Neural progenitor cell (in vitro differentiated cells): ENCODE measurements around the gene GTF3C2.

Source experiments
- EZH2 ChIP-seq: fragments of 200-600 bp; sonication (generic); IDR thresholded peaks from 2 replicates; pipeline ENCODE4 v1.6.1; 2017; ENCODE audit warnings: antibody characterized with exemption, mild to moderate bottlenecking, moderate library complexity
- EZH2phosphoT487 ChIP-seq: fragments of 200-600 bp; sonication (generic); IDR thresholded peaks from 2 replicates; pipeline ENCODE4 v1.6.1; 2017; ENCODE audit warnings: antibody characterized with exemption
- TF ChIP-seq, protein P1 (sequence below): fragments of 200-600 bp; sonication (generic); IDR thresholded peaks from 2 replicates; pipeline ENCODE4 v1.5.1; 2017; ENCODE audit warnings: antibody characterized with exemption, mild to moderate bottlenecking

DNA sequence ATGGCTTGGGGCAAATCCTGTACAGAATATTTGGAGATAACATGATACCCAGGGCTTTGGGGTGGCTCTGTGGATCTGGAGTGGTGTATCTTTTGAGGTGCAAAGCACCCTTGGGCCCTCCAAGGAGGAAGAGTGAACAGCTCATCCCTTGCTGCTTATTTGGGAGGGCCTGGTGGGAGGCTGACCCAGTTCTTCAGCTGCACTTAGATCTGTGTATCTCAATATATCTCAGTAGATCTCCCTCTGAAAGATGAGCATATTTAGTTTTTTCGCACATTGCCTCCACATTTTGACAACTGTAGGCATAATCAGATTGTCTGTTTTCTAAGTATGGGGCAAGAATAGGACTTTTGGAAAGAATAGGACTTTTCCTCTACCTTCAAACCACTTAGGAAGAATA, 71.6 kb downstream of the GTF3C2 start:
- TF ChIP-seq, protein P1, sequence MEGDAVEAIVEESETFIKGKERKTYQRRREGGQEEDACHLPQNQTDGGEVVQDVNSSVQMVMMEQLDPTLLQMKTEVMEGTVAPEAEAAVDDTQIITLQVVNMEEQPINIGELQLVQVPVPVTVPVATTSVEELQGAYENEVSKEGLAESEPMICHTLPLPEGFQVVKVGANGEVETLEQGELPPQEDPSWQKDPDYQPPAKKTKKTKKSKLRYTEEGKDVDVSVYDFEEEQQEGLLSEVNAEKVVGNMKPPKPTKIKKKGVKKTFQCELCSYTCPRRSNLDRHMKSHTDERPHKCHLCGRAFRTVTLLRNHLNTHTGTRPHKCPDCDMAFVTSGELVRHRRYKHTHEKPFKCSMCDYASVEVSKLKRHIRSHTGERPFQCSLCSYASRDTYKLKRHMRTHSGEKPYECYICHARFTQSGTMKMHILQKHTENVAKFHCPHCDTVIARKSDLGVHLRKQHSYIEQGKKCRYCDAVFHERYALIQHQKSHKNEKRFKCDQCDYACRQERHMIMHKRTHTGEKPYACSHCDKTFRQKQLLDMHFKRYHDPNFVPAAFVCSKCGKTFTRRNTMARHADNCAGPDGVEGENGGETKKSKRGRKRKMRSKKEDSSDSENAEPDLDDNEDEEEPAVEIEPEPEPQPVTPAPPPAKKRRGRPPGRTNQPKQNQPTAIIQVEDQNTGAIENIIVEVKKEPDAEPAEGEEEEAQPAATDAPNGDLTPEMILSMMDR, result no peak
- TF ChIP-seq EZH2phosphoT487 (no peak), EZH2 (no peak)
